ENCODE measurements around the gene MYO3A. TPM values are rescaled to one million over a fixed set of nuclear protein-coding genes. Genes with fewer than 3 reads are reported as not detected.

The MYO3A gene
- total and polyA plus RNA-seq, 12 donors: 0.14 to 1.3 (median 0.50) TPM; not detected in 8

- H3K4me3 ChIP-seq: no peak overlapping the region
- no peaks in the 10 kb centered on the region for H3K27me3 ChIP-seq
- H3K27ac ChIP-seq: no peak overlapping the region
- no peak for DNase-seq
- H3K4me1 ChIP-seq (replicated peaks in 1 of 2): no peaks in the 10 kb centered on the region
- TF ChIP-seq CTCF (IDR thresholded peaks at IDR 0.05) (no peak), POLR2A (IDR thresholded peaks at IDR 0.05) (no peak)
- no peaks in the 10 kb centered on the region for H3K9me3 ChIP-seq (replicated peaks in 1 of 3)
- no peaks in the 10 kb centered on the region for H3K36me3 ChIP-seq (replicated peaks in 1 of 2)
- WGBS, 4 donors: 69 to 83% (median 79%) methylated on average over 5 of the region's 5 CpGs
- intact Hi-C loops (cut with DNase I): no loop called here
These were observed 38.2 kb upstream of the MYO3A start for GRCh38 chr10:25895856-25896255.

DNA sequence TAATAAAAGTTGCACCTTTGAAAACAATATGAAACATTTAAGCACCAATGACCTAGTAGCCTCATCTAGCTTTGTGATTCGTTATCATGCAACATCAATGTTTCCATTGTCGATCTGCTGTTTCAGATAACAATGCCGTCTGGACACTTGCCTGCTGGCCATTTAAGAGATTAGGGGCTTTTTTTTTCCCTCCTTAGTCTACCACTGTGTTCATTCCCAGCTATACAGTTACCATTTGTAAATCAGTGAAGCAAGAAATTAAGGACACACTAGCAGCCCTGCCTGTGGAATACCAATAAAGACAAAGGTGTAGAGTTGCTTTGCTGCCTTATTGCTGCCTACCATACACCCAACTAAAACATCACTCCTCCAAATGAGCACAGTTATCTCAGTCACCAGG lies 37.6 kb upstream of the MYO3A start:
- Histone ChIP-seq H3K4me3 (no peak overlapping the region), H3K9me3 (replicated peaks in 1 of 3) (no peaks in the 10 kb centered on the region), H3K27ac (no peak overlapping the region), H3K27me3 (no peaks in the 10 kb centered on the region), H3K4me1 (replicated peaks in 1 of 2) (no peaks in the 10 kb centered on the region), H3K36me3 (replicated peaks in 1 of 2) (no peaks in the 10 kb centered on the region)
- 27 to 50% (median 30%) methylated on average over 3 of the region's 3 CpGs for WGBS, 4 donors
- no peak for DNase-seq
- TF ChIP-seq POLR2A (IDR thresholded peaks at IDR 0.05) (no peak), CTCF (IDR thresholded peaks at IDR 0.05) (no peak)
- intact Hi-C loops (cut with DNase I): no loop called here

- Histone ChIP-seq H3K36me3 (replicated peaks in 1 of 2) (no peaks in the 10 kb centered on the region), H3K27ac (no peak overlapping the region), H3K27me3 (no peaks in the 10 kb centered on the region), H3K4me3 (no peak overlapping the region), H3K9me3 (replicated peaks in 1 of 3) (no peaks in the 10 kb centered on the region), H3K4me1 (replicated peaks in 1 of 2) (no peaks in the 10 kb centered on the region)
- 51 to 79% (median 70%) methylated on average over 3 of the region's 3 CpGs for WGBS, 4 donors
- intact Hi-C loops (cut with DNase I): no loop called here
- no peak for DNase-seq
- TF ChIP-seq POLR2A (IDR thresholded peaks at IDR 0.05) (no peak), CTCF (IDR thresholded peaks at IDR 0.05) (no peak)
These were observed 34.7 kb upstream of the MYO3A start for GRCh38 chr10:25899304-25899703.

DNA sequence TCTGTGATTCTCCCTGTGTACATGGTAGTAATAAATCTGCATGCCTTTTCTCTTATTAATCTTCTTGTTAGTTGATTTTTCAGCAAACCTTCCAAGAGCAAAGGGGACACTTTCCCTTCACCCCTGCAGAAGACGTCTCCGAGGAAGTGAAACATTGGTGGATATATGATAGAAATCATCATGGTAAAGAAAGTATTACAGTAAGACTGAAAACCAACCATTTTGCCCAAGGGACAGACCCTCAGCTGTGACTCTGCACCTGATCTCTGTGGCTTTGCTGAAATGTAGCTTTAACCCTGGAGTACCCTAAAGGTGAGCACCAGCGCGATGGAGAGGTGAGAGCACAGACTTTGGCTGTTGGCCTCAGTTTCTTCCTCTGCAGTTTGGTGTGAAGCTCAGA lies 32.8 kb upstream of the MYO3A start:
- Histone ChIP-seq H3K9me3 (replicated peaks in 1 of 3) (no peaks in the 10 kb centered on the region), H3K4me1 (replicated peaks in 1 of 2) (no peaks in the 10 kb centered on the region), H3K36me3 (replicated peaks in 1 of 2) (no peaks in the 10 kb centered on the region), H3K4me3 (no peak overlapping the region), H3K27me3 (no peaks in the 10 kb centered on the region), H3K27ac (no peak overlapping the region)
- intact Hi-C loops (cut with DNase I): no loop called here
- no peak for TF ChIP-seq CTCF (IDR thresholded peaks at IDR 0.05)
- no peak for TF ChIP-seq POLR2A (IDR thresholded peaks at IDR 0.05)
- no peak for DNase-seq
- WGBS, 4 donors: 80 to 87% (median 83%) methylated on average over 4 of the region's 4 CpGs
